Fibroblast of pulmonary artery (primary cell): ENCODE data around the gene ZNF93.
A peak's percentile ranks its signal among the peaks of the same experiment; 100 is the strongest.
"Not testable (repeated sequence)": the region's sequence is repeated elsewhere in the genome, so short reads cannot be mapped to it uniquely, and the experiment has no call there.

Experiments
- DNase-seq: peaks from one replicate; pipeline ENCODE4 v3.0.0-alpha.2; 2010; ENCODE audit warnings: low read depth
- H3K4me3 ChIP-seq: replicated peaks from 2 replicates; pipeline ENCODE4 v1.5.1; 2011; ENCODE audit warnings: low read depth, mild to moderate bottlenecking, control low read depth, low read length, moderate library complexity
- CTCF ChIP-seq: IDR thresholded peaks from 2 replicates; pipeline ENCODE4 v1.5.1; 2011; ENCODE audit warnings: mild to moderate bottlenecking, control low read depth, low read length, inconsistent platforms; ENCODE audit errors: missing control alignments

Gene ZNF93

GRCh38 chr19:19900729-19901444, at the start of gene ZNF93:
Gene ZNF93 (plus strand): TSS chr19:19900946. CDS start chr19:19901089, 143 bp downstream.
- TF ChIP-seq CTCF, result no peak
- peak; percentile 97 for DNase-seq
- H3K4me3 ChIP-seq, result peak within 1 kb of the TSS; percentile 80

- DNase-seq, H3K4me3 ChIP-seq: not testable (repeated sequence)
These were observed 49.0 kb upstream of the ZNF93 start for GRCh38 chr19:19851740-19852139.

GRCh38 chr19:19858751-19859150, 42.0 kb upstream of the ZNF93 start:
- TF ChIP-seq CTCF, result no peak
- H3K4me3 ChIP-seq, result no peak overlapping the region
- DNase-seq, result no peak

GRCh38 chr19:19860756-19861390, 39.9 kb upstream of the ZNF93 start:
- no peak for TF ChIP-seq CTCF
- H3K4me3 ChIP-seq, result no peak overlapping the region
- DNase-seq, result no peak

- DNase-seq, result peak; percentile 95
- no peak for TF ChIP-seq CTCF
These were observed 34.8 kb upstream of the ZNF93 start, which contains the start of gene ZNF253 for GRCh38 chr19:19865750-19866610. Gene ZNF253 (plus strand): TSS chr19:19865882. CDS start chr19:19865997, 115 bp downstream.

GRCh38 chr19:19866611-19867248, 34.0 kb upstream of the ZNF93 start:
- H3K4me3 ChIP-seq, result peak overlapping the region; percentile 86
- peak; percentile 6 for DNase-seq
- TF ChIP-seq CTCF, result no peak

More at GRCh38 chr19:19865750-19866610, 34.8 kb upstream of the ZNF93 start, which contains the start of gene ZNF253:
- peak within 1 kb of the TSS; percentile 86 for H3K4me3 ChIP-seq

- not testable (repeated sequence) for DNase-seq, H3K4me3 ChIP-seq
These were observed 30.7 kb upstream of the ZNF93 start for GRCh38 chr19:19870086-19870485.
